Smooth muscle cell (in vitro differentiated cells): Measurements from ENCODE around the gene NT5DC3. TPM values are rescaled to one million over a fixed set of nuclear protein-coding genes. Genes with fewer than 3 reads are reported as not detected.

Source experiments
- DNase-seq: peaks from one replicate; lab custom pipeline; 2025; ENCODE audit not compliant: unreplicated experiment; lab: John Stamatoyannopoulos, UW
- H2AFZ ChIP-seq: fragments of 200-600 bp; sonication (generic); 2 replicates; pipeline ENCODE4 v1.6.0; 2016; ENCODE audit warnings: antibody characterized with exemption, low read depth, mild to moderate bottlenecking
- H3F3A ChIP-seq: fragments of 200-600 bp; sonication (generic); 2 replicates; pipeline ENCODE4 v1.6.0; 2017; ENCODE audit warnings: antibody characterized with exemption, low read depth
- H3K27ac ChIP-seq: fragments of 200-600 bp; sonication (generic); 2 replicates; pipeline ENCODE4 v1.5.1; 2016; ENCODE audit warnings: low read depth, mild to moderate bottlenecking
- H3K27me3 ChIP-seq: fragments of 200-600 bp; sonication (generic); 2 replicates; pipeline ENCODE4 v1.6.1; 2016; ENCODE audit warnings: low read depth, mild to moderate bottlenecking
- H3K36me3 ChIP-seq: fragments of 200-600 bp; sonication (generic); 2 replicates; pipeline ENCODE4 v1.5.1; 2016; ENCODE audit warnings: low read depth
- H3K4me1 ChIP-seq: fragments of 200-600 bp; sonication (generic); 2 replicates; pipeline ENCODE4 v1.5.1; 2016; ENCODE audit warnings: low read depth
- H3K4me2 ChIP-seq: fragments of 200-600 bp; sonication (generic); 2 replicates; pipeline ENCODE4 v1.6.0; 2016; ENCODE audit warnings: mild to moderate bottlenecking
- H3K4me3 ChIP-seq: fragments of 200-600 bp; sonication (generic); 2 replicates; pipeline ENCODE4 v1.5.1; 2016; ENCODE audit warnings: mild to moderate bottlenecking
- H3K79me2 ChIP-seq: fragments of 200-600 bp; sonication (generic); 2 replicates; pipeline ENCODE4 v1.6.0; 2016; ENCODE audit warnings: low read depth, mild to moderate bottlenecking
- H3K9ac ChIP-seq: fragments of 200-600 bp; sonication (generic); 2 replicates; pipeline ENCODE4 v1.6.0; 2016; ENCODE audit warnings: low read depth
- H3K9me3 ChIP-seq: fragments of 200-600 bp; sonication (generic); replicated peaks from 2 replicates; pipeline ENCODE4 v1.5.1; 2016; ENCODE audit warnings: low read depth
- H4K20me1 ChIP-seq: fragments of 200-600 bp; sonication (generic); 2 replicates; pipeline ENCODE4 v1.6.0; 2016; ENCODE audit warnings: low read depth
- WGBS: methylation state at CpG from one replicate; pipeline ENCODE4 v1.1.7; 2016; ENCODE audit warnings: low lambda C conversion rate; 5-methylcytosine and 5-hydroxymethylcytosine counted together
- polyA plus RNA-seq: library from polyadenylated mRNA; unstranded; fragments of >200 nt; fragmentation: Nextera tagmentation; extraction: Ambion mirVana; gene quantifications from 2 replicates; pipeline ENCODE4 v1.2.1, GENCODE V29; 2016
- total RNA-seq: library from RNA; depleted of rRNA; stranded (reverse); fragments of >200 nt; gene quantifications from 2 replicates; pipeline ENCODE4 v1.2.3, GENCODE V29; 2014
- TF ChIP-seq, protein P1 (sequence below): fragments of 200-600 bp; sonication (generic); IDR thresholded peaks from 2 replicates; pipeline ENCODE4 v1.5.1; 2017; ENCODE audit warnings: borderline replicate concordance, mild to moderate bottlenecking, antibody characterized with exemption; ENCODE audit not compliant: insufficient read depth, poor library complexity, severe bottlenecking

Gene NT5DC3
- total and polyA plus RNA-seq, 2 experiments from 2014 or later: 0.57 to 1.4 TPM

DNA sequence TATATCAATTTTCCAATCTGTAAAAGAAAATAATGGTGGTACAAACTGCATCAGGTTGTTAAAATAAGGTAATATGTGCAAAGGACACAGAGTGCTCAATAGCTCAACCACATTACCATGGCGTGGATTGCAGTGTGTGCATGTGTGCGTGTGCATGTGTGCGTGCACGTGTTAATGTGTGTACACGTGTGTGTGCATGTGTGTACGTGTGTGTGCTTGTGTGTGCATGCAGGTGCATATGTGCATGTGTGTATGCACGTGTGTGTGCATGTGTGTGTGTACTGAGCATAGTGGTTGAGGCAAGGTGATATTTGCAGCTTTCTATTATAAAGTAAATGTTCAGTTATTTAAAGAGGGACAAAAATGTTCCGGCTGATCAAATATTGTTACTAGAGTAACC is 115.6 kb downstream of the NT5DC3 start:
- TF ChIP-seq, protein P1, sequence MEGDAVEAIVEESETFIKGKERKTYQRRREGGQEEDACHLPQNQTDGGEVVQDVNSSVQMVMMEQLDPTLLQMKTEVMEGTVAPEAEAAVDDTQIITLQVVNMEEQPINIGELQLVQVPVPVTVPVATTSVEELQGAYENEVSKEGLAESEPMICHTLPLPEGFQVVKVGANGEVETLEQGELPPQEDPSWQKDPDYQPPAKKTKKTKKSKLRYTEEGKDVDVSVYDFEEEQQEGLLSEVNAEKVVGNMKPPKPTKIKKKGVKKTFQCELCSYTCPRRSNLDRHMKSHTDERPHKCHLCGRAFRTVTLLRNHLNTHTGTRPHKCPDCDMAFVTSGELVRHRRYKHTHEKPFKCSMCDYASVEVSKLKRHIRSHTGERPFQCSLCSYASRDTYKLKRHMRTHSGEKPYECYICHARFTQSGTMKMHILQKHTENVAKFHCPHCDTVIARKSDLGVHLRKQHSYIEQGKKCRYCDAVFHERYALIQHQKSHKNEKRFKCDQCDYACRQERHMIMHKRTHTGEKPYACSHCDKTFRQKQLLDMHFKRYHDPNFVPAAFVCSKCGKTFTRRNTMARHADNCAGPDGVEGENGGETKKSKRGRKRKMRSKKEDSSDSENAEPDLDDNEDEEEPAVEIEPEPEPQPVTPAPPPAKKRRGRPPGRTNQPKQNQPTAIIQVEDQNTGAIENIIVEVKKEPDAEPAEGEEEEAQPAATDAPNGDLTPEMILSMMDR: no peak
- Histone ChIP-seq H3K9ac (no peak overlapping the region), H3K4me3 (no peak overlapping the region), H3K9me3 (no peaks in the 10 kb centered on the region), H3K27me3 (peaks cover 29% of the 10 kb centered on the region), H3F3A (no peaks in the 10 kb centered on the region), H3K79me2 (no peaks in the 10 kb centered on the region), H3K27ac (no peak overlapping the region), H2AFZ (no peak overlapping the region), H3K36me3 (no peaks in the 10 kb centered on the region), H3K4me2 (no peak overlapping the region), H4K20me1 (no peaks in the 10 kb centered on the region), H3K4me1 (no peaks in the 10 kb centered on the region)
- DNase-seq: no peak
- 88% methylated on average over 8 of the region's 8 CpGs for WGBS

Other genes with a start within 250 kb of the NT5DC3 start
- gene HSP90B1, start 89.2 kb upstream of the NT5DC3 start, total RNA-seq: 908 and 1,229 TPM in 2 replicates
- 836 and 1,047 TPM in 2 replicates for gene HSP90B1, start 89.2 kb upstream of the NT5DC3 start, polyA plus RNA-seq
- 61.1 and 61.3 TPM in 2 replicates for gene TDG, start 124.6 kb upstream of the NT5DC3 start, total RNA-seq
- 34.5 and 46.1 TPM in 2 replicates for gene TDG, start 124.6 kb upstream of the NT5DC3 start, polyA plus RNA-seq
- gene GLT8D2, start 209.0 kb upstream of the NT5DC3 start, total RNA-seq: 43.0 and 52.7 TPM in 2 replicates
- 41.2 and 47.7 TPM in 2 replicates for gene GLT8D2, start 209.0 kb upstream of the NT5DC3 start, polyA plus RNA-seq
- 17.8 and 30.1 TPM in 2 replicates for gene HCFC2, start 223.3 kb upstream of the NT5DC3 start, total RNA-seq
- 9.1 and 11.4 TPM in 2 replicates for gene HCFC2, start 223.3 kb upstream of the NT5DC3 start, polyA plus RNA-seq